ENCODE measurements around the gene APOC3.

Gene APOC3

DNA sequence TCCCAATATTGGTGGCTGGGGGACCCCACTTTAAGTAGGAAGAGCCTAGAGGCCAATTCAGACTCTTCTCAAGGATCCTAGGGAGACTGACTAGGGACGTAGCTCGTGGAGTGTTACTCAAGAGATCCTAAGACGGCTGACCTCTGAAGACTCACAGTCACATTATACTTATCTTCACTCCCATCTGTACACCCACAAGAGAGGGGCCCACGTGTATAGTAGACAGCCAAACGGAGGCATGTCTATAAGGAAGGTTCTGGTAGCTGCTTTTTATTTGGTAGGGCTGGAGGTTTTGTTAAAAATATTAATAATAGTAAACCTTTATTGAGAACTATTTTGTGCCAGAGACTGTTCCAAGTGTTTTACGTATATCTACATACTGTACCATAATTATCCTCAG is 30.6 kb downstream of the APOC3 start:
- no peak overlapping the region for H3K4me2 ChIP-seq (ENCODE audit: low read length, poor library complexity, severe bottlenecking)
- no peak overlapping the region for H2BK15ac ChIP-seq (ENCODE audit: low read depth, poor library complexity, severe bottlenecking)
- H2BK5ac ChIP-seq (ENCODE audit: low read depth, low read length, poor library complexity, severe bottlenecking) = no peak overlapping the region
- WGBS = 95% methylated on average over 3 of the region's 6 CpGs
- H2AK5ac ChIP-seq (ENCODE audit: low read length, severe bottlenecking) = no peak overlapping the region
- peaks cover 31 to 78% of the 10 kb centered on the region in 2 experiments for H3K36me3 ChIP-seq (ENCODE audit: control insufficient read depth in 1 of 2, insufficient read depth in 2 of 2, low read depth in 1 of 2, low read length in 2 of 2)
- no peak overlapping the region for H2AFZ ChIP-seq (ENCODE audit: low read depth, low read length)
- H3K23ac ChIP-seq (ENCODE audit: low read length in 2 of 2) = no peak overlapping the region
- H2BK12ac ChIP-seq (ENCODE audit: low read length in 2 of 2) = no peak overlapping the region
- DNase-seq = no peak
- no peak overlapping the region for H3K4ac ChIP-seq (ENCODE audit: low read depth in 1 of 2, low read length in 2 of 2)
- no peak overlapping the region for H4K8ac ChIP-seq (ENCODE audit: low read length)
- no peaks in the 10 kb centered on the region for H3K4me1 ChIP-seq (ENCODE audit: control insufficient read depth, insufficient read depth, low read depth, low read length)
- no peak overlapping the region for H3K4me3 ChIP-seq (ENCODE audit: insufficient read depth in 1 of 2, low read depth in 1 of 2, low read length in 2 of 2)
- no peak overlapping the region for H3K18ac ChIP-seq (ENCODE audit: low read depth in 1 of 2, low read length in 2 of 2)
- no peak overlapping the region for H3K14ac ChIP-seq (ENCODE audit: low read length in 2 of 2)
- peaks cover 3% of the 10 kb centered on the region for H3K79me1 ChIP-seq (replicated peaks; ENCODE audit: low read length, poor library complexity, severe bottlenecking)
- no peak overlapping the region for H3K27ac ChIP-seq (ENCODE audit: low read length, poor library complexity, severe bottlenecking)
- H3K27me3 ChIP-seq (ENCODE audit: control insufficient read depth in 1 of 2, insufficient read depth in 1 of 2, low read length in 2 of 2) = no peaks in the 10 kb centered on the region
- H4K91ac ChIP-seq (ENCODE audit: low read length) = no peak overlapping the region
- no peak overlapping the region for H2BK120ac ChIP-seq (ENCODE audit: low read depth, low read length)
- H3K9me3 ChIP-seq (ENCODE audit: control insufficient read depth, low read length) = no peaks in the 10 kb centered on the region
- no peak overlapping the region for H3K9ac ChIP-seq (ENCODE audit: low read length)

DNA sequence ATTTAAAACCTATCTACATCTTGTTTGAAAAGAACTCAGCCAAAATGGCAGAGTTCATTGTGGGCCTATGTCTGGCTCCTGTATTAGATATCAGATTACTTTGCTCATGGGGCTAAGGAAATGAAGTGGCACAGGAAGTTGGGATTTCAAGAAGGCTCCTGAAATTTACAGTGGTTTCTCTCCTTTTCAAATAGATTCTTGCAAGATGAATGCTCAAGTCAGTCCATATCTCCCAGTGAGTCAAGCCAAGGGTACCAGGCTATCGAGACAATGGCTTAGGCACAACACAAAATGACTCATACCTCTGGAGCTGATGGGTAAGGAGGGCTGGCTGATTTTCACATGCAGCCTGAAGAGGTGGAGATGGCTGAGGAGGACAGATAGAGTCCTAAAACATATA is 31.8 kb downstream of the APOC3 start:
- 18% methylated on average over 1 of the region's 1 CpG for WGBS
- peaks cover 1% of the 10 kb centered on the region for H3K79me1 ChIP-seq (replicated peaks; ENCODE audit: low read length, poor library complexity, severe bottlenecking)

GRCh38 chr11:116862185-116862584 is 32.5 kb downstream of the APOC3 start:
- Histone ChIP-seq H3K4me1 (ENCODE audit: control insufficient read depth, insufficient read depth, low read depth, low read length) (no peaks in the 10 kb centered on the region), H3K14ac (ENCODE audit: low read length in 2 of 2) (no peak overlapping the region), H2BK120ac (ENCODE audit: low read depth, low read length) (no peak overlapping the region), H3K4me2 (ENCODE audit: low read length, poor library complexity, severe bottlenecking) (no peak overlapping the region), H3K79me1 (replicated peaks; ENCODE audit: low read length, poor library complexity, severe bottlenecking) (no peaks in the 10 kb centered on the region), H3K18ac (ENCODE audit: low read depth in 1 of 2, low read length in 2 of 2) (no peak overlapping the region), H3K27me3 (ENCODE audit: control insufficient read depth in 1 of 2, insufficient read depth in 1 of 2, low read length in 2 of 2) (no peaks in the 10 kb centered on the region), H2BK12ac (ENCODE audit: low read length in 2 of 2) (no peak overlapping the region), H2BK15ac (ENCODE audit: low read depth, poor library complexity, severe bottlenecking) (no peak overlapping the region), H2BK5ac (ENCODE audit: low read depth, low read length, poor library complexity, severe bottlenecking) (no peak overlapping the region), H3K9ac (ENCODE audit: low read length) (no peak overlapping the region), H2AK5ac (ENCODE audit: low read length, severe bottlenecking) (no peak overlapping the region), H3K27ac (ENCODE audit: low read length, poor library complexity, severe bottlenecking) (no peak overlapping the region), H3K36me3 (ENCODE audit: control insufficient read depth in 1 of 2, insufficient read depth in 2 of 2, low read depth in 1 of 2, low read length in 2 of 2) (peaks cover 28 to 74% of the 10 kb centered on the region in 2 experiments), H4K8ac (ENCODE audit: low read length) (no peak overlapping the region), H3K4ac (ENCODE audit: low read depth in 1 of 2, low read length in 2 of 2) (no peak overlapping the region), H3K4me3 (ENCODE audit: insufficient read depth in 1 of 2, low read depth in 1 of 2, low read length in 2 of 2) (no peak overlapping the region), H3K9me3 (ENCODE audit: control insufficient read depth, low read length) (no peaks in the 10 kb centered on the region), H3K23ac (ENCODE audit: low read length in 2 of 2) (no peak overlapping the region), H4K91ac (ENCODE audit: low read length) (no peak overlapping the region), H2AFZ (ENCODE audit: low read depth, low read length) (no peak overlapping the region)
- no peak for DNase-seq
- 100% methylated on average over 2 of the region's 3 CpGs for WGBS

More for the DNA sequence above, 31.8 kb downstream of the APOC3 start:
- no peak overlapping the region for H2AFZ ChIP-seq (ENCODE audit: low read depth, low read length)
- DNase-seq = peak; percentile 32
- no peak overlapping the region for H2AK5ac ChIP-seq (ENCODE audit: low read length, severe bottlenecking)
- no peak overlapping the region for H2BK120ac ChIP-seq (ENCODE audit: low read depth, low read length)
- no peak overlapping the region for H3K18ac ChIP-seq (ENCODE audit: low read depth in 1 of 2, low read length in 2 of 2)
- H3K9ac ChIP-seq (ENCODE audit: low read length) = no peak overlapping the region
- H2BK15ac ChIP-seq (ENCODE audit: low read depth, poor library complexity, severe bottlenecking) = no peak overlapping the region
- H2BK12ac ChIP-seq (ENCODE audit: low read length in 2 of 2) = no peak overlapping the region
- H3K4ac ChIP-seq (ENCODE audit: low read depth in 1 of 2, low read length in 2 of 2) = no peak overlapping the region
- no peak overlapping the region for H4K8ac ChIP-seq (ENCODE audit: low read length)
- no peak overlapping the region for H3K14ac ChIP-seq (ENCODE audit: low read length in 2 of 2)
- H3K4me3 ChIP-seq (ENCODE audit: insufficient read depth in 1 of 2, low read depth in 1 of 2, low read length in 2 of 2) = no peak overlapping the region
- peaks cover 29 to 73% of the 10 kb centered on the region in 2 experiments for H3K36me3 ChIP-seq (ENCODE audit: control insufficient read depth in 1 of 2, insufficient read depth in 2 of 2, low read depth in 1 of 2, low read length in 2 of 2)
- no peak overlapping the region for H2BK5ac ChIP-seq (ENCODE audit: low read depth, low read length, poor library complexity, severe bottlenecking)
- no peaks in the 10 kb centered on the region for H3K27me3 ChIP-seq (ENCODE audit: control insufficient read depth in 1 of 2, insufficient read depth in 1 of 2, low read length in 2 of 2)
- H3K4me2 ChIP-seq (ENCODE audit: low read length, poor library complexity, severe bottlenecking) = no peak overlapping the region
- H3K27ac ChIP-seq (ENCODE audit: low read length, poor library complexity, severe bottlenecking) = no peak overlapping the region
- no peak overlapping the region for H4K91ac ChIP-seq (ENCODE audit: low read length)
- no peaks in the 10 kb centered on the region for H3K9me3 ChIP-seq (ENCODE audit: control insufficient read depth, low read length)
- no peaks in the 10 kb centered on the region for H3K4me1 ChIP-seq (ENCODE audit: control insufficient read depth, insufficient read depth, low read depth, low read length)
- no peak overlapping the region for H3K23ac ChIP-seq (ENCODE audit: low read length in 2 of 2)

- H3K14ac ChIP-seq (ENCODE audit: low read length in 2 of 2) = no peak overlapping the region
- no peak overlapping the region for H4K91ac ChIP-seq (ENCODE audit: low read length)
- no peak overlapping the region for H3K18ac ChIP-seq (ENCODE audit: low read depth in 1 of 2, low read length in 2 of 2)
- no peaks in the 10 kb centered on the region for H3K4me1 ChIP-seq (ENCODE audit: control insufficient read depth, insufficient read depth, low read depth, low read length)
- H3K27ac ChIP-seq (ENCODE audit: low read length, poor library complexity, severe bottlenecking) = no peak overlapping the region
- H3K9ac ChIP-seq (ENCODE audit: low read length) = no peak overlapping the region
- H3K27me3 ChIP-seq (ENCODE audit: control insufficient read depth in 1 of 2, insufficient read depth in 1 of 2, low read length in 2 of 2) = no peaks in the 10 kb centered on the region
- peaks cover 27 to 74% of the 10 kb centered on the region in 2 experiments for H3K36me3 ChIP-seq (ENCODE audit: control insufficient read depth in 1 of 2, insufficient read depth in 2 of 2, low read depth in 1 of 2, low read length in 2 of 2)
- no peak overlapping the region for H2BK15ac ChIP-seq (ENCODE audit: low read depth, poor library complexity, severe bottlenecking)
- H3K23ac ChIP-seq (ENCODE audit: low read length in 2 of 2) = no peak overlapping the region
- H2AK5ac ChIP-seq (ENCODE audit: low read length, severe bottlenecking) = no peak overlapping the region
- no peak overlapping the region for H3K4me2 ChIP-seq (ENCODE audit: low read length, poor library complexity, severe bottlenecking)
- H3K4me3 ChIP-seq (ENCODE audit: insufficient read depth in 1 of 2, low read depth in 1 of 2, low read length in 2 of 2) = no peak overlapping the region
- no peak overlapping the region for H2BK120ac ChIP-seq (ENCODE audit: low read depth, low read length)
- no peaks in the 10 kb centered on the region for H3K9me3 ChIP-seq (ENCODE audit: control insufficient read depth, low read length)
- H2AFZ ChIP-seq (ENCODE audit: low read depth, low read length) = no peak overlapping the region
- H4K8ac ChIP-seq (ENCODE audit: low read length) = no peak overlapping the region
- H3K4ac ChIP-seq (ENCODE audit: low read depth in 1 of 2, low read length in 2 of 2) = no peak overlapping the region
- DNase-seq = no peak
- 97% methylated on average over 2 of the region's 3 CpGs for WGBS
- no peak overlapping the region for H2BK5ac ChIP-seq (ENCODE audit: low read depth, low read length, poor library complexity, severe bottlenecking)
- H3K79me1 ChIP-seq (replicated peaks; ENCODE audit: low read length, poor library complexity, severe bottlenecking) = no peaks in the 10 kb centered on the region
- H2BK12ac ChIP-seq (ENCODE audit: low read length in 2 of 2) = no peak overlapping the region
Observed at GRCh38 chr11:116862951-116863350, 33.2 kb downstream of the APOC3 start.
